Motor neuron (in vitro differentiated cells): ENCODE results near the gene NSRP1. TPM values are rescaled to one million over a fixed set of nuclear protein-coding genes. Genes with fewer than 3 reads are reported as not detected.
"Not testable (repeated sequence)": the region's sequence is repeated elsewhere in the genome, so short reads cannot be mapped to it uniquely, and the experiment has no call there.

ENCODE experiments used
- ATAC-seq, 8 experiments: fragments of 200-7000 bp; cut with Tn5 transposase; replicated peaks in 6 of 8; 2 replicates each; pipeline ENCODE4 v1.8.0; 2021; ENCODE audit warnings: mild to moderate bottlenecking in 8 of 8, moderate library complexity in 8 of 8
- H3K27ac ChIP-seq, 2 donors: fragments of 250-450 bp; sonication (Bioruptor Pico); 2 replicates each; pipeline ENCODE4 v1.9.0; 2021; ENCODE audit warnings: antibody characterized with exemption in 2 of 2, mild to moderate bottlenecking in 2 of 2, moderate library complexity in 1 of 2
- H3K4me1 ChIP-seq, 2 donors: fragments of 250-450 bp; sonication (Bioruptor Pico); replicated peaks in 1 of 2; 2 replicates each; pipeline ENCODE4 v1.6.1; 2021; ENCODE audit warnings: antibody characterized with exemption in 2 of 2, mild to moderate bottlenecking in 2 of 2, moderate library complexity in 1 of 2
- H3K4me3 ChIP-seq, 5 donors: fragments of 250-450 bp; sonication (Bioruptor Pico); 2 replicates each; pipeline ENCODE4 v1.9.0; 2021; ENCODE audit warnings: antibody characterized with exemption in 5 of 5, mild to moderate bottlenecking in 5 of 5, moderate library complexity in 4 of 5
- WGBS, 10 experiments: fragments of 450-650 bp; shearing (Covaris generic); methylation state at CpG; one replicate each; pipeline ENCODE4 v1.0.0; 2022; 5-methylcytosine and 5-hydroxymethylcytosine counted together
- in situ Hi-C, 9 experiments: fragments of 400-800 bp; cut with MboI; loops; one replicate each; pipeline ENCODE4 v1.15.0; 2021; ENCODE audit warnings: low sequenced_read_pairs in 9 of 9, low pct_unique_long_range_greater_than_20kb in 2 of 9; ENCODE audit not compliant: unreplicated experiment in 9 of 9
- total RNA-seq, 8 experiments: library from RNA; unstranded; fragments of 300-600 nt; gene quantifications; 2 replicates each; pipeline versions ENCODE4 v1.2.3 to v1.2.4, GENCODE V29; 2022

The NSRP1 gene
- total RNA-seq, 8 experiments from 2014 or later = 6.3 to 48.1 (median 17.3) TPM

DNA sequence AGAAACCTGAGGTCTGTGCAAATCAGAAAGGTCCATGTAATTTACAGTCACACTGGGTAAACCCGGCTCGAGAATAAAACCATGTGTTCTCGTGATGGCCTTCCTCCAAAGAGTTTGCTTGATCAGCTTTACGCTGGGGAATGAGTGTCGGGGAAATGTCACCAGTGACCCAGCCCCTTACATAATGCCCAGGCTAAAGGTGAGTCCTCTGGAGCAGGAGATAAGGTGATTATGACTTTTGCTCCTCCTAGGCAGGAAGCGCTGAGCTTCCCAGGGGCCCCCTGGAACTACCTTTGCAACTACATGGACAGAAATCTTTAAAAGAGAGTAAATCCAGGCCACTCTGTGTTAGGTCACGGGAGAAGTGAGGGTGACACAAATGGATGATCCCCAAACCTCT is 103.2 kb downstream of the NSRP1 start:
- in situ Hi-C loops = no loop called here
- peaks cover 0 to 2% of the 10 kb centered on the region in 2 donors for H3K4me1 ChIP-seq
- no peak overlapping the region for H3K27ac ChIP-seq
- 32 to 96% (median 64%) methylated on average over 2 to 5 of the region's 7 CpGs; no CpG with 5 or more reads in 2 of the 10 experiments for WGBS, 10 experiments
- no peak for ATAC-seq
- no peak overlapping the region for H3K4me3 ChIP-seq

DNA sequence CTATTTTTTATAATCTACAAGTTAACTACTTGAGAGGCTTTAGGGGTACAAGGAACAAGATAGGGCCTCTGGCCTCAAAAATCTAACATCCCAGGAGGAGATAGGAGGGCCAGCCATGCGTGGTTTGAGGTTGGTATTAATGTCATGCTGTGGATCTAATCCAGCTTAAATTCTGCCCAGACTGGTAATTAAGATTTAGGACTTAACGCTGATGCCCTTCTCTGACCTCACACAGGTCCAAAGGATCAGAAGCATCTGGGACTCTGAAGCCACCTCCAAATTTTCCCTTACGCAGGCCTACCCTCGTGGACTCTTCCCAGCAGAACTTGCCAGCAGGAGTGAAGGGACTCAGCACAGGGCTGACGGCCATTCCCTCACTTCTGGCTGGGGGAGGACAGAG is 103.8 kb downstream of the NSRP1 start:
- Histone ChIP-seq H3K4me3 (no peak overlapping the region), H3K27ac (no peak overlapping the region), H3K4me1 (peaks cover 0 to 2% of the 10 kb centered on the region in 2 donors)
- WGBS, 10 experiments = 60 to 100% (median 85%) methylated on average over 1 to 5 of the region's 5 CpGs; no CpG with 5 or more reads in 4 of the 10 experiments
- ATAC-seq = no peak
- in situ Hi-C loops = no loop called here

DNA sequence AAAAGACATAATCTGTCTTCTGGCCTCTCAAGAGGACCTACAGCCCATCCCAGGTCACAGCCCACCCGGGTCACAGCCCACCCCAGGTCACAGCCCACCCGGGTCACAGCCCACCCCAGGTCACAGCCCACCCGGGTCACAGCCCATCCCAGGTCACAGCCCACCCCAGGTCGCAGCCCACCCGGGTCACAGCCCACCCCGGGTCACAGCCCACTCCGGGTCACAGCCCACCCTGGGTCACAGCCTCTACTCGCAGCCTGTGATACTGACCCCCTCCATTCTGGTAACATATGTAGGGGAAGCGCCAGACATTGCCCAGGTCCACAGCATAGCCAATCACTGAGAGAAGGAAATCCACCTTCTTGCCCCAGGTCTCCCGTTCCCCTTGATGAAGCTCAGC is 104.7 kb downstream of the NSRP1 start:
- ATAC-seq = no peak
- Histone ChIP-seq H3K4me1 (peaks cover 0 to 2% of the 10 kb centered on the region in 2 donors), H3K4me3 (no peak overlapping the region), H3K27ac (no peak overlapping the region)
- WGBS, 10 experiments = no CpG with 5 or more reads among the region's 10 CpGs
- in situ Hi-C loops = no loop called here

- no peak for ATAC-seq
- in situ Hi-C loops = no loop called here
- Histone ChIP-seq H3K27ac (no peak overlapping the region), H3K4me3 (no peak overlapping the region), H3K4me1 (peaks cover 0 to 2% of the 10 kb centered on the region in 2 donors)
- WGBS, 10 experiments = 32 to 100% (median 69%) methylated on average over 1 to 3 of the region's 4 CpGs; no CpG with 5 or more reads in 1 of the 10 experiments
Measured at GRCh38 chr17:30222251-30222650, 105.6 kb downstream of the NSRP1 start.

DNA sequence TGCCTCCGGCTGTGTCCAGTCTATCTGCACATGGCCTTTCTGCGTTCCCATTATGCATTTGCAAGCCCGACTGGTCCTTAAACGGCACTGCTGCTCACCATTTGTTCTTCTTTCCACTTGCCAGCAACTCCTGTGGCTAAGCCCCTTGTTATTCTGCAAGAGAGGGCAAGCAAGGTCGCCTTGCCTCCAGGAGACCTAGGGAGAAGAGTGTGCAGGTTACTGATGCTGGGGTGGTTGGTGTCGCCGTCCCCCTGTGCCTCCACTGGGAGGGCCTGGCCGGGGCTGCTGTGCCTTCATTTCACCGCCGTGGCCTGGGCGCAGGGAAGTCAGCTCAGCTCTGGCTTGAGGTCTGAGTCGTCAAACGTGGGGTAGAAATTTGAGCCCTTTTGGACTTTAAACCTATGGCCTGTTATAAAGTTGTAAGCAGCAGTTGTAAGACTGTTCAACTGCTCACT is 106.1 kb downstream of the NSRP1 start:
- whole genome bisulfite sequencing, 10 experiments = 38 to 80% (median 63%) methylated on average over 1 to 10 of the region's 13 CpGs; no CpG with 5 or more reads in 2 of the 10 experiments
- Histone ChIP-seq H3K4me3 (no peak overlapping the region), H3K4me1 (peaks cover 0 to 2% of the 10 kb centered on the region in 2 donors), H3K27ac (no peak overlapping the region)
- ATAC-seq = no peak
- in situ Hi-C loops = no loop called here

- Histone ChIP-seq H3K4me1 (peaks cover 0 to 2% of the 10 kb centered on the region in 2 donors), H3K4me3 (no peak overlapping the region), H3K27ac (no peak overlapping the region)
- in situ Hi-C loops = no loop called here
- WGBS, 10 experiments = 44 to 100% (median 83%) methylated on average over 1 to 6 of the region's 8 CpGs; no CpG with 5 or more reads in 1 of the 10 experiments
- no peak for ATAC-seq
Measured at GRCh38 chr17:30224419-30224960, 107.9 kb downstream of the NSRP1 start.

- Histone ChIP-seq H3K4me3 (no peak overlapping the region), H3K4me1 (peaks cover 0 to 2% of the 10 kb centered on the region in 2 donors), H3K27ac (no peak overlapping the region)
- WGBS, 10 experiments = 0 to 67% (median 20%) methylated on average over 1 to 3 of the region's 3 CpGs; no CpG with 5 or more reads in 5 of the 10 experiments
- in situ Hi-C loops = no loop called here
- ATAC-seq = no peak
Measured at GRCh38 chr17:30225112-30225511, 108.5 kb downstream of the NSRP1 start.

DNA sequence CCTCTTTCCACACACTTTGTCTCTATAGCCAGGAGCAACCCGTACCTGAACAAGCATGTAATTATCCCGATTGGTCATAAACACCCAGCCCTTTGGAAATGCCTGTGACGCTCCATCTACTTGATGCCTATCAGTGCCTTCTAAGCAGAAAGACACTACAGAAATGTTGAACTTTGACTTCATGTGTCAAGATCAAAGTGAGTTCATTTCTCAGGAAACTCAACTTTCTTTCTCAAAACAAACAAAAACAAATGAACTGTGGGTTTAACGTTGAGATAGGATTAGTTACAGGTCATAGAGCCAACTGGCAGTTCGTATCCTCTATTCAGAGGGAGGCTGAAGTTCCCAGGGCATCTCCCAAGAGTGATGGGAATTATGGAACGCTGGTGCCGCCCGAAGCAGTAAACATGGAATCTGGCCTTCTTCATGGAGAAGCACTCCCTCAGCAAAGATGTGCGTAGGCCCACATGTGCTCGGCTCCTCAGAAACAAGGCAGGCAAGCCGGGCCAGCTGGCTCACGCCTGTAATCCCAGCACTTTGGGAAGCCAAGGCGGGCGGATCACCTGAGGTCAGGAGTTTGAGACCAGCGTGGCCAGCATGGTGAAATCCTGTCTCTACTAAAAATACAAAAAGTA is 109.4 kb downstream of the NSRP1 start:
- in situ Hi-C loops = no loop called here
- WGBS, 10 experiments = 20 to 93% (median 74%) methylated on average over 1 to 13 of the region's 15 CpGs; no CpG with 5 or more reads in 1 of the 10 experiments
- H3K4me3 ChIP-seq = no peak overlapping the region
- peaks cover 0 to 2% of the 10 kb centered on the region in 2 donors for H3K4me1 ChIP-seq
- no peak for ATAC-seq
- H3K27ac ChIP-seq = no peak overlapping the region

- no peak overlapping the region for H3K4me3 ChIP-seq
- 54 to 100% (median 78%) methylated on average over 1 to 9 of the region's 10 CpGs for WGBS, 10 experiments
- in situ Hi-C loops = no loop called here
- peaks cover 0 to 2% of the 10 kb centered on the region in 2 donors for H3K4me1 ChIP-seq
- ATAC-seq = no peak
- H3K27ac ChIP-seq = no peak overlapping the region
Measured at GRCh38 chr17:30226878-30227277, 110.3 kb downstream of the NSRP1 start.

- H3K4me1 ChIP-seq = no peaks in the 10 kb centered on the region
- WGBS, 10 experiments = 80 to 100% (median 94%) methylated on average over 1 to 3 of the region's 3 CpGs; no CpG with 5 or more reads in 3 of the 10 experiments
- peak in 1 of 8 experiments; percentile 7 for ATAC-seq
- no peak overlapping the region for H3K4me3 ChIP-seq
- in situ Hi-C loops = no loop called here
- no peak overlapping the region for H3K27ac ChIP-seq
Measured at GRCh38 chr17:30228011-30228410, 111.4 kb downstream of the NSRP1 start.

- in situ Hi-C loops = no loop called here
- 0 to 100% (median 60%) methylated on average over 1 to 7 of the region's 7 CpGs for WGBS, 10 experiments
- Histone ChIP-seq H3K4me1 (no peaks in the 10 kb centered on the region), H3K27ac (no peak overlapping the region), H3K4me3 (no peak overlapping the region)
- peak in 3 of 8 experiments; percentile 61 to 72 (median 65) for ATAC-seq
Measured at GRCh38 chr17:30229012-30229411, 112.4 kb downstream of the NSRP1 start.

GRCh38 chr17:30230009-30230408 is 113.4 kb downstream of the NSRP1 start:
- H3K27ac ChIP-seq, in situ Hi-C loops, H3K4me3 ChIP-seq, H3K4me1 ChIP-seq, ATAC-seq: not testable (repeated sequence)
- 11 to 56% (median 37%) methylated on average over 1 of the region's 1 CpG; no CpG with 5 or more reads in 6 of the 10 experiments for WGBS, 10 experiments

- Histone ChIP-seq H3K27ac (no peak overlapping the region), H3K4me1 (peaks cover 0 to 4% of the 10 kb centered on the region in 2 donors), H3K4me3 (no peak overlapping the region)
- no peak for ATAC-seq
- in situ Hi-C loops = no loop called here
- 83 to 100% (median 92%) methylated on average over 1 to 5 of the region's 7 CpGs; no CpG with 5 or more reads in 2 of the 10 experiments for WGBS, 10 experiments
Measured at GRCh38 chr17:30230596-30231125, 114.0 kb downstream of the NSRP1 start.
